CMK (cell line): Measurements from ENCODE around the gene VCP.

ENCODE experiments used
- DNase-seq: peaks from one replicate; pipeline ENCODE4 v3.0.0-alpha.2; 2010; ENCODE audit warnings: low read depth

VCP gene

DNA sequence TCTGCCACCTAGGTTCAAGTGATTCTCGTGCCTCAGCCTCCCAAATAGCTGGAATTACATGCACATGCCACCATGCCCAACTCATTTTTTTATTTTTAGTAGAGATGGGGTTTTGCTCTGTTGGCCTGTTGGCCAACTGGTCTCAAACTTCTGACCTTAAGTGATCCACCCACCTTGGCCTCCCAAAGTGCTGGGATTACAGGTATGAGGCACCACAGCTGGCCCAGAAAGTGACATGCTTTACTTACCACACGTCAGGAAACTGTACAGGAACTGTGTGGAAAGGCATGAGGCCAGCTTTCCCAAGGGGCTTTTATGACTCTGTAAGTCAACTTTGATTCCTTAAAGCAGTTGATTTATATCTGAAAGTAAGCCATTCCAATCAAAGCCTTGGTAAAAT, 57.9 kb downstream of the VCP start:
- no peak for DNase-seq

DNA sequence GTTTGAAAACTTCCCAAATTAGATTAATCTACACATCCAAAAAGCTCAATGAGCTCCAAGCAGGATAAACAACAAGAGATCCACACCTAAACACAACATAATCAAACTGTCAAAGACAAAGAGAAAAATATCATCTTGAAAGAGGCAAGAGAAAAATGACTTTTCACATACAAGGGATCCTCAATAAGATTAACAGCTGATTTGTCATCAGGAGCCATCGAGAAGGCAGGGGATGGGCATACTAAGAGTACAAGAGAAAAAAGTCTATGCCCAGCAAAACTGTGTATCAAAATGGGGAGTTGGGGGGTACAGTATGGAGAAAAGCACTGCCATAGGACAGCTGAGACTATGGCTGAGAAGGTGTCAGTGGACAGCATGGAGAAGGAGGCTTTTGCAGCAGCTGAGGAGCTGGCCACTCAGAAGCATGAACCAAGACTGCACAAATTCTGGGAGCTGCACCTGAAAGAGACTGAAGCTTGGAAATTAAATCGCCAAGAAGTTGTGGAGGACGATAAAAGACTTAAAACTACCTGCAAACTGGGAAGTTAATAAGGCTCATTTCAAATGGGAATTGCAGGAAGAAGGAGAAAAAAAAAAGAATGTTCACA, 62.0 kb downstream of the VCP start:
- DNase-seq = no peak
